Mesenchymal stem cell (in vitro differentiated cells and primary cell): ENCODE results near the gene ANKRD29. TPM values are rescaled to one million over a fixed set of nuclear protein-coding genes. Genes with fewer than 3 reads are reported as not detected.

ENCODE experiments used
- DNase-seq: peaks from one replicate; pipeline ENCODE4 v3.0.0-alpha.2; 2013
- H2AFZ ChIP-seq: one replicate; pipeline ENCODE4 v1.6.1; 2013; ENCODE audit warnings: low read depth, mild to moderate bottlenecking, control low read depth, inconsistent platforms, low read length, moderate library complexity
- H2AK5ac ChIP-seq: 2 replicates; pipeline ENCODE4 v1.6.1; 2013; ENCODE audit warnings: low read length, moderate library complexity, mild to moderate bottlenecking, inconsistent platforms; ENCODE audit not compliant: severe bottlenecking
- H2BK120ac ChIP-seq: one replicate; pipeline ENCODE4 v1.6.1; 2013; ENCODE audit warnings: low read depth, mild to moderate bottlenecking, inconsistent platforms, low read length, moderate library complexity
- H2BK12ac ChIP-seq, 2 experiments: one replicate each; pipeline ENCODE4 v1.6.1; 2013; ENCODE audit warnings: inconsistent platforms in 2 of 2, low read length in 2 of 2, mild to moderate bottlenecking in 2 of 2, moderate library complexity in 2 of 2, control low read depth in 1 of 2
- H2BK15ac ChIP-seq: one replicate; pipeline ENCODE4 v1.6.1; 2013; ENCODE audit warnings: mild to moderate bottlenecking, low read depth, inconsistent platforms; ENCODE audit not compliant: poor library complexity, severe bottlenecking
- H2BK5ac ChIP-seq: 2 replicates; pipeline ENCODE4 v1.6.1; 2013; ENCODE audit warnings: low read depth, mild to moderate bottlenecking, low read length, control low read depth, inconsistent platforms; ENCODE audit not compliant: poor library complexity, severe bottlenecking
- H3K14ac ChIP-seq, 2 experiments: one replicate each; pipeline ENCODE4 v1.6.1; 2013; ENCODE audit warnings: inconsistent platforms in 2 of 2, low read length in 2 of 2, control low read depth in 1 of 2, mild to moderate bottlenecking in 1 of 2, moderate library complexity in 1 of 2
- H3K18ac ChIP-seq, 2 experiments: one replicate each; pipeline ENCODE4 v1.6.1; 2013; ENCODE audit warnings: inconsistent platforms in 2 of 2, low read length in 2 of 2, control low read depth in 1 of 2, low read depth in 1 of 2, mild to moderate bottlenecking in 1 of 2
- H3K23ac ChIP-seq, 2 experiments: one replicate each; pipeline ENCODE4 v1.6.1; 2013; ENCODE audit warnings: inconsistent platforms in 2 of 2, low read length in 2 of 2, mild to moderate bottlenecking in 2 of 2, moderate library complexity in 2 of 2, control low read depth in 1 of 2
- H3K27ac ChIP-seq: 2 replicates; pipeline ENCODE4 v1.5.1; 2013; ENCODE audit warnings: mild to moderate bottlenecking, moderate library complexity, low read length, control low read depth, inconsistent platforms; ENCODE audit not compliant: poor library complexity, severe bottlenecking
- H3K27me3 ChIP-seq, 2 experiments: 2 replicates each; pipeline versions ENCODE4 v1.6.1 to v1.7.0; 2013; ENCODE audit warnings: low read length in 2 of 2, mild to moderate bottlenecking in 2 of 2, moderate library complexity in 2 of 2, control low read depth in 1 of 2, inconsistent platforms in 1 of 2; ENCODE audit not compliant: control insufficient read depth in 1 of 2, insufficient read depth in 1 of 2
- H3K36me3 ChIP-seq, 2 experiments: 2 replicates each; pipeline versions ENCODE4 v1.6.1 to v1.7.0; 2013; ENCODE audit warnings: low read length in 2 of 2, control low read depth in 1 of 2, inconsistent platforms in 1 of 2, low read depth in 1 of 2, mild to moderate bottlenecking in 1 of 2; ENCODE audit not compliant: insufficient read depth in 2 of 2, control insufficient read depth in 1 of 2
- H3K4ac ChIP-seq, 2 experiments: one replicate each; pipeline ENCODE4 v1.6.1; 2013; ENCODE audit warnings: inconsistent platforms in 2 of 2, low read length in 2 of 2, mild to moderate bottlenecking in 2 of 2, moderate library complexity in 2 of 2, control low read depth in 1 of 2, low read depth in 1 of 2
- H3K4me1 ChIP-seq: 2 replicates; pipeline ENCODE4 v1.6.1; 2013; ENCODE audit warnings: low read depth, low read length, control low read depth; ENCODE audit not compliant: control insufficient read depth, insufficient read depth
- H3K4me2 ChIP-seq: 2 replicates; pipeline ENCODE4 v1.6.1; 2013; ENCODE audit warnings: low read length, mild to moderate bottlenecking, inconsistent platforms; ENCODE audit not compliant: poor library complexity, severe bottlenecking
- H3K4me3 ChIP-seq, 2 experiments: 2 replicates each; pipeline versions ENCODE4 v1.5.1 to v1.7.0; 2013; ENCODE audit warnings: low read length in 2 of 2, mild to moderate bottlenecking in 2 of 2, control low read depth in 1 of 2, low read depth in 1 of 2; ENCODE audit not compliant: insufficient read depth in 1 of 2
- H3K79me1 ChIP-seq: replicated peaks from 2 replicates; pipeline ENCODE4 v1.6.1; 2013; ENCODE audit warnings: mild to moderate bottlenecking, control low read depth, low read length, inconsistent platforms; ENCODE audit not compliant: poor library complexity, severe bottlenecking
- H3K9ac ChIP-seq: 2 replicates; pipeline ENCODE4 v1.7.0; 2013; ENCODE audit warnings: mild to moderate bottlenecking, low read length, moderate library complexity
- H3K9me3 ChIP-seq: 2 replicates; pipeline ENCODE4 v1.7.0; 2013; ENCODE audit warnings: mild to moderate bottlenecking, low read length; ENCODE audit not compliant: control insufficient read depth
- H4K8ac ChIP-seq: one replicate; pipeline ENCODE4 v1.6.1; 2013; ENCODE audit warnings: inconsistent platforms, mild to moderate bottlenecking, low read length, moderate library complexity
- H4K91ac ChIP-seq: one replicate; pipeline ENCODE4 v1.6.1; 2013; ENCODE audit warnings: mild to moderate bottlenecking, low read length, inconsistent platforms
- WGBS: methylation state at CpG from one replicate; pipeline ENCODE4 v1.1.7; 2013; ENCODE audit warnings: mixed read lengths; 5-methylcytosine and 5-hydroxymethylcytosine counted together
- small RNA-seq: library from polyadenylated mRNA; stranded (forward); fragments of <200 nt; extraction: miRNeasy Mini kit (QIAGEN cat#:217004); gene quantifications from one replicate; pipeline ENCODE3, GENCODE V24; 2013; ENCODE audit warnings: low read depth

Gene ANKRD29

GRCh38 chr18:23552505-23552904, 110.2 kb downstream of the ANKRD29 start:
- DNase-seq, result no peak
- Histone ChIP-seq H3K4me2 (no peak overlapping the region), H2BK12ac (no peak overlapping the region), H4K91ac (no peak overlapping the region), H4K8ac (peak overlapping the region; percentile 33), H3K23ac (no peak overlapping the region), H3K79me1 (peaks cover 31% of the 10 kb centered on the region), H2BK5ac (no peak overlapping the region), H3K14ac (no peak overlapping the region), H3K27ac (no peak overlapping the region), H3K9ac (no peak overlapping the region), H3K27me3 (no peaks in the 10 kb centered on the region), H3K4ac (no peak overlapping the region), H3K4me1 (peaks cover under 1% of the 10 kb centered on the region), H2AFZ (no peak overlapping the region), H3K18ac (no peak overlapping the region), H3K4me3 (no peak overlapping the region), H2BK120ac (no peak overlapping the region), H3K9me3 (no peaks in the 10 kb centered on the region), H2BK15ac (no peak overlapping the region), H3K36me3 (peaks cover 54 to 97% of the 10 kb centered on the region in 2 experiments), H2AK5ac (no peak overlapping the region)
- 89% methylated on average over 11 of the region's 11 CpGs for WGBS

GRCh38 chr18:23551978-23552377, 110.7 kb downstream of the ANKRD29 start:
- Histone ChIP-seq H3K4me1 (peaks cover 3% of the 10 kb centered on the region), H3K14ac (no peak overlapping the region), H2BK12ac (no peak overlapping the region), H2BK15ac (no peak overlapping the region), H3K27ac (no peak overlapping the region), H2BK5ac (no peak overlapping the region), H3K9me3 (no peaks in the 10 kb centered on the region), H3K4ac (no peak overlapping the region), H3K4me3 (no peak overlapping the region), H3K18ac (no peak overlapping the region), H2AFZ (no peak overlapping the region), H3K4me2 (no peak overlapping the region), H3K36me3 (peaks cover 57 to 97% of the 10 kb centered on the region in 2 experiments), H4K8ac (no peak overlapping the region), H3K23ac (no peak overlapping the region), H3K79me1 (peaks cover 31% of the 10 kb centered on the region), H3K27me3 (no peaks in the 10 kb centered on the region), H4K91ac (no peak overlapping the region), H3K9ac (no peak overlapping the region), H2AK5ac (no peak overlapping the region), H2BK120ac (no peak overlapping the region)
- DNase-seq, result no peak
- WGBS, result 72% methylated on average over 3 of the region's 3 CpGs

- H2BK12ac ChIP-seq, result no peak overlapping the region
- no peak overlapping the region for H3K18ac ChIP-seq
- no peak overlapping the region for H3K27ac ChIP-seq
- H2BK120ac ChIP-seq, result no peak overlapping the region
- no peak overlapping the region for H2BK5ac ChIP-seq
- H4K8ac ChIP-seq, result no peak overlapping the region
- H3K9ac ChIP-seq, result no peak overlapping the region
- DNase-seq, result no peak
- H2BK15ac ChIP-seq, result no peak overlapping the region
- H2AFZ ChIP-seq, result no peak overlapping the region
- no peaks in the 10 kb centered on the region for H3K27me3 ChIP-seq
- H3K4me2 ChIP-seq, result no peak overlapping the region
- no peak overlapping the region for H3K4ac ChIP-seq
- no peak overlapping the region for H3K14ac ChIP-seq
- peaks cover 3% of the 10 kb centered on the region for H3K4me1 ChIP-seq
- H3K79me1 ChIP-seq, result peaks cover 27% of the 10 kb centered on the region
- no peak overlapping the region for H3K4me3 ChIP-seq
- H4K91ac ChIP-seq, result no peak overlapping the region
- no peak overlapping the region for H2AK5ac ChIP-seq
- H3K23ac ChIP-seq, result no peak overlapping the region
- H3K9me3 ChIP-seq, result no peaks in the 10 kb centered on the region
- H3K36me3 ChIP-seq, result peaks cover 48 to 95% of the 10 kb centered on the region in 2 experiments
These were observed 111.8 kb downstream of the ANKRD29 start for GRCh38 chr18:23550898-23551297.

Small RNA genes within 50 kb of the gene (small RNA-seq; reads per million reads assigned to genes)
- gene RF00019, result not detected
